T47D (cell line): ENCODE measurements around the gene CAMK2D.

Source experiments
- DNase-seq, 2 experiments: peaks; one replicate each; pipeline versions ENCODE4 v3.0.0 to v3.0.0-alpha.2; 2011 to 2012; ENCODE audit warnings: low read depth in 1 of 2, low spot score in 1 of 2
- JUND ChIP-seq: IDR thresholded peaks from 2 replicates; pipeline ENCODE4 v1.6.1; 2012; ENCODE audit warnings: low read depth
- in situ Hi-C: cut with HindIII; loops from 2 replicates; pipeline ENCODE4 v1.10.0; 2016; ENCODE audit warnings: low sequenced_read_pairs, low pct_unique_long_range_greater_than_20kb

CAMK2D gene

GRCh38 chr4:113614414-113614813 is 147.1 kb downstream of the CAMK2D start:
- TF ChIP-seq JUND: no peak
- in situ Hi-C loops: no loop called here
- no peak for DNase-seq

GRCh38 chr4:113613503-113613902 is 148.0 kb downstream of the CAMK2D start:
- in situ Hi-C loops: no loop called here
- no peak for TF ChIP-seq JUND

GRCh38 chr4:113610537-113610936 is 151.0 kb downstream of the CAMK2D start:
- no peak for TF ChIP-seq JUND
- in situ Hi-C loops: no loop called here
- DNase-seq: no peak

More at GRCh38 chr4:113613503-113613902, 148.0 kb downstream of the CAMK2D start:
- DNase-seq: no peak

GRCh38 chr4:113607998-113608397 is 153.5 kb downstream of the CAMK2D start:
- no peak for DNase-seq
- TF ChIP-seq JUND: no peak
- in situ Hi-C loops: no loop called here

GRCh38 chr4:113607147-113607720 is 154.3 kb downstream of the CAMK2D start:
- DNase-seq: no peak
- TF ChIP-seq JUND: no peak
- in situ Hi-C loops: no loop called here

GRCh38 chr4:113604955-113605354 is 156.6 kb downstream of the CAMK2D start:
- no peak for DNase-seq
- TF ChIP-seq JUND: no peak
- in situ Hi-C loops: no loop called here

- in situ Hi-C loops: no loop called here
- no peak for DNase-seq
- TF ChIP-seq JUND: no peak
Observed at GRCh38 chr4:113603911-113604310, 157.6 kb downstream of the CAMK2D start.

GRCh38 chr4:113602646-113603228 is 158.8 kb downstream of the CAMK2D start:
- no peak for TF ChIP-seq JUND
- no peak for DNase-seq
- in situ Hi-C loops: no loop called here

- no peak for TF ChIP-seq JUND
- in situ Hi-C loops: no loop called here
- no peak for DNase-seq
Observed at GRCh38 chr4:113601636-113602035, 159.9 kb downstream of the CAMK2D start.

- in situ Hi-C loops: no loop called here
- no peak for DNase-seq
- TF ChIP-seq JUND: no peak
Observed at GRCh38 chr4:113596396-113596795, 165.1 kb downstream of the CAMK2D start.

- in situ Hi-C loops: no loop called here
- no peak for TF ChIP-seq JUND
- no peak for DNase-seq
Observed at GRCh38 chr4:113594231-113594556, 167.3 kb downstream of the CAMK2D start.

GRCh38 chr4:113593400-113594230 is 167.9 kb downstream of the CAMK2D start:
- no peak for TF ChIP-seq JUND
- DNase-seq: no peak
- in situ Hi-C loops: no loop called here

GRCh38 chr4:113591982-113592381 is 169.6 kb downstream of the CAMK2D start:
- DNase-seq: no peak
- TF ChIP-seq JUND: no peak
- in situ Hi-C loops: no loop called here
